ENCODE measurements around the gene CDH4. TPM values are rescaled to one million over a fixed set of nuclear protein-coding genes. Genes with fewer than 3 reads are reported as not detected.

The CDH4 gene
- total and polyA plus RNA-seq, 10 donors, result 0.30 to 20.1 (median 7.7) TPM

DNA sequence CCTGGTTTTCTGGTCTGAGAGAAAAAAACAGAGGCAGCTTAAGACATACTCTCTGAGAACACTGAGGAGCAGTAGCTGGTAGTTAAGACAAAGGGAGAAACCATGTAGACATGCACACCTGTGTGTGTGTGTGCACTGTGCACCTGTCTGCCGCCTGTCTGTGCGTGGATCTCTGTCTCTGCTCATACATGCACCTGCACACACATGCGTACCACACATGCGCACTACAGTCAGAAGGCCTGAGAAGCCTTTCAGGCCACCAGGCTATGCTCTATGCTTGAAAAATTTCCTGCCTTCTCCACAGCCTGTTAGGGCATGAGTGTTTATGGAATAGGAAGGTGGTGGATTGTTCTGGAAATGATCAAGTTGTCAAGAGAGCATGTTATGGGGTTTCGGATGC, 103.5 kb downstream of the CDH4 start:
- Histone ChIP-seq H3K27me3 (replicated peaks in 1 of 7) (peaks cover 0 to 20% (median 0%) of the 10 kb centered on the region in 7 donors), H3K4me3 (no peak overlapping the region), H3K27ac (no peak overlapping the region), H3K4me1 (peaks cover 0 to 45% (median 8%) of the 10 kb centered on the region in 6 donors), H3K36me3 (no peaks in the 10 kb centered on the region), H3K9me3 (peaks cover 0 to 17% (median 0%) of the 10 kb centered on the region in 8 donors)
- DNase-seq, result peak; percentile 34
- no peak for TF ChIP-seq POLR2A (IDR thresholded peaks at IDR 0.05)
- TF ChIP-seq, protein P1, sequence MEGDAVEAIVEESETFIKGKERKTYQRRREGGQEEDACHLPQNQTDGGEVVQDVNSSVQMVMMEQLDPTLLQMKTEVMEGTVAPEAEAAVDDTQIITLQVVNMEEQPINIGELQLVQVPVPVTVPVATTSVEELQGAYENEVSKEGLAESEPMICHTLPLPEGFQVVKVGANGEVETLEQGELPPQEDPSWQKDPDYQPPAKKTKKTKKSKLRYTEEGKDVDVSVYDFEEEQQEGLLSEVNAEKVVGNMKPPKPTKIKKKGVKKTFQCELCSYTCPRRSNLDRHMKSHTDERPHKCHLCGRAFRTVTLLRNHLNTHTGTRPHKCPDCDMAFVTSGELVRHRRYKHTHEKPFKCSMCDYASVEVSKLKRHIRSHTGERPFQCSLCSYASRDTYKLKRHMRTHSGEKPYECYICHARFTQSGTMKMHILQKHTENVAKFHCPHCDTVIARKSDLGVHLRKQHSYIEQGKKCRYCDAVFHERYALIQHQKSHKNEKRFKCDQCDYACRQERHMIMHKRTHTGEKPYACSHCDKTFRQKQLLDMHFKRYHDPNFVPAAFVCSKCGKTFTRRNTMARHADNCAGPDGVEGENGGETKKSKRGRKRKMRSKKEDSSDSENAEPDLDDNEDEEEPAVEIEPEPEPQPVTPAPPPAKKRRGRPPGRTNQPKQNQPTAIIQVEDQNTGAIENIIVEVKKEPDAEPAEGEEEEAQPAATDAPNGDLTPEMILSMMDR (IDR thresholded peaks at IDR 0.05 in 8 of 11, conservative IDR thresholded peaks at IDR 0.05 in 3 of 11), result no peak
- TF ChIP-seq POLR2AphosphoS5 (IDR thresholded peaks at IDR 0.05), result no peak
- 78 to 99% (median 94%) methylated on average over 5 of the region's 5 CpGs for WGBS, 5 donors
- intact Hi-C loops (cut with DNase I; ENCODE audit: low total_unique reads), result no loop called here

DNA sequence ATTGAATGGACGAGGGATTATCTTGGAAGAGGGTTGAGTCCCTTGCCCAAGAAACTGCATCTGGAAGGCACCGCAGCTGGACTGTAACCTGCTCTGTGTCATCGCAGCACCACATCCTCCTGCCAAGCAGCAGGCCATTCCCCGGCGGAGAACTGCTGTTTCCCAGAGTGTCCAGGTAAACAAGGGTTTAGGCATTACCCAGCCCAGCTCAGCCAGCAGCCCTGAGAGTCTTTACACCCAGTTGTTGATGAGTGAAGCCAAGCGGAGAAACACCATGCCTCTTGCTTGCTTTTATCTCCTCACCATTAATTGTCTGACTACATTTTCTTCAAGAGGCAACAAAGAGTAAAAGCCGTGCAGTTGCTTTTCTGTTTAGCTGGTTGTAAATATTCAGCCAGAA, 104.1 kb downstream of the CDH4 start:
- Histone ChIP-seq H3K27ac (no peak overlapping the region), H3K27me3 (replicated peaks in 1 of 7) (peaks cover 0 to 17% (median 0%) of the 10 kb centered on the region in 7 donors), H3K4me3 (no peak overlapping the region), H3K4me1 (peaks cover 0 to 39% (median 8%) of the 10 kb centered on the region in 6 donors), H3K9me3 (peaks cover 0 to 17% (median 0%) of the 10 kb centered on the region in 8 donors), H3K36me3 (no peaks in the 10 kb centered on the region)
- intact Hi-C loops (cut with DNase I; ENCODE audit: low total_unique reads), result no loop called here
- TF ChIP-seq POLR2AphosphoS5 (IDR thresholded peaks at IDR 0.05), result no peak
- TF ChIP-seq POLR2A (IDR thresholded peaks at IDR 0.05), result no peak
- TF ChIP-seq, protein P1 (IDR thresholded peaks at IDR 0.05 in 8 of 11, conservative IDR thresholded peaks at IDR 0.05 in 3 of 11), result no peak
- DNase-seq, result peak; percentile 47
- WGBS, 5 donors, result 67 to 78% (median 74%) methylated on average over 7 of the region's 7 CpGs

DNA sequence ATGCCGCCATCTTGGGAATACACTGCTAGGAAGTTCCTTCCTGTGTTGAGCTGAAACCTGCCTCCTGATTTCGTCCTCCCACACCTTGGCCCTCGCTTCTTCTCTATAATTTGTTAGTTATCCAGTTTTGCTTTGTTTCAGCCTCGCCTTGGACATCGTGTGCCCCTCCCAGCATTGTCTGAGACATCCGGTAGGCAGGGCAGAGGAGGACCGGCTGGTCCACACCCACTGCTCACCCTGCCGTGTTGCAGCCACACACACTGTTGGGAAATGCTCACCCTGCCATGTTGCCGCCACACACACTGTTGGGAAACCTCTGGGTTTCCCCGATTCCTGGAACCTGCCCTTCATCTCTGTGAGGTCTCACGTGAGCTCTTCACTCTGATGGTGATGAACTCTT, 105.1 kb downstream of the CDH4 start:
- no peak overlapping the region for H3K4me3 ChIP-seq
- no peak for TF ChIP-seq POLR2A (IDR thresholded peaks at IDR 0.05)
- TF ChIP-seq, protein P1 (IDR thresholded peaks at IDR 0.05 in 8 of 11, conservative IDR thresholded peaks at IDR 0.05 in 3 of 11), result no peak
- no peak for TF ChIP-seq POLR2AphosphoS5 (IDR thresholded peaks at IDR 0.05)
- H3K36me3 ChIP-seq, result no peaks in the 10 kb centered on the region
- no peak overlapping the region for H3K27ac ChIP-seq
- DNase-seq, result no peak
- peaks cover 0 to 32% (median 8%) of the 10 kb centered on the region in 6 donors for H3K4me1 ChIP-seq
- H3K9me3 ChIP-seq, result peaks cover 0 to 26% (median 0%) of the 10 kb centered on the region in 8 donors
- WGBS, 5 donors, result 76 to 90% (median 81%) methylated on average over 11 of the region's 11 CpGs
- intact Hi-C loops (cut with DNase I; ENCODE audit: low total_unique reads), result no loop called here
- peaks cover 0 to 10% (median 0%) of the 10 kb centered on the region in 7 donors for H3K27me3 ChIP-seq (replicated peaks in 1 of 7)

DNA sequence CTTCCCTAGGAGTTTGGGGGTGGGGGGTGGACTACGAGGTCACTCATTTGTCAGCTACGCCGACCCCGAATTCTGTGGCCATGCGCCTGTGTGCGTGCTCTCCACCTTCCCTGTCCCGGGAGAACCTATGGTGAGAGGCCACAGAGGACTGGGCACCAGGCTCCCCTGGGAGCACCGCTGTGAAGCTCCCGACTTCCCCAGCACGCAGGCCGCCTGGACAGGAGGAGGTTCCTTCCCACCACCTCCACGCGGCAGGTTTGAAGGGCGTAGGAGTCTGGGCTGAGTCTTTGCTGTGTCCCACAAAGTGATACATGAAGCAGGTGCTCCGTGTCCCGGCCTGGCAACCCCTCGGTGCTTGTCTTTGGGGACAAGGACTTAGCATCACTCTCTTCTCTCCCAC, 107.2 kb downstream of the CDH4 start:
- DNase-seq, result no peak
- 76 to 90% (median 81%) methylated on average over 17 of the region's 17 CpGs for WGBS, 5 donors
- Histone ChIP-seq H3K9me3 (peaks cover 0 to 33% (median 0%) of the 10 kb centered on the region in 8 donors), H3K27me3 (replicated peaks in 1 of 7) (no peaks in the 10 kb centered on the region), H3K36me3 (no peaks in the 10 kb centered on the region), H3K27ac (no peak overlapping the region), H3K4me3 (no peak overlapping the region), H3K4me1 (peaks cover 0 to 13% (median under 1%) of the 10 kb centered on the region in 6 donors)
- TF ChIP-seq, protein P1 (IDR thresholded peaks at IDR 0.05 in 8 of 11, conservative IDR thresholded peaks at IDR 0.05 in 3 of 11), result no peak
- TF ChIP-seq POLR2AphosphoS5 (IDR thresholded peaks at IDR 0.05), result no peak
- no peak for TF ChIP-seq POLR2A (IDR thresholded peaks at IDR 0.05)
- intact Hi-C loops (cut with DNase I; ENCODE audit: low total_unique reads), result no loop called here
